ENCODE data around the gene CNTN5.

The CNTN5 gene

GRCh38 chr11:99425596-99425995, 404.8 kb downstream of the CNTN5 start:
- H3K36me3 ChIP-seq: no peaks in the 10 kb centered on the region
- no peak overlapping the region for H3K4me3 ChIP-seq
- H3K27ac ChIP-seq: no peak overlapping the region
- H3K9me3 ChIP-seq: no peaks in the 10 kb centered on the region
- intact Hi-C loops (cut with DNase I; ENCODE audit: low total_unique reads): no loop called here
- TF ChIP-seq CTCF (IDR thresholded peaks at IDR 0.05): no peak
- no peak for DNase-seq
- H3K4me1 ChIP-seq: no peaks in the 10 kb centered on the region
- H3K27me3 ChIP-seq: no peaks in the 10 kb centered on the region

GRCh38 chr11:99432677-99433076, 411.9 kb downstream of the CNTN5 start:
- Histone ChIP-seq H3K4me3 (no peak overlapping the region), H3K27me3 (no peaks in the 10 kb centered on the region), H3K4me1 (no peaks in the 10 kb centered on the region), H3K9me3 (no peaks in the 10 kb centered on the region), H3K27ac (no peak overlapping the region), H3K36me3 (no peaks in the 10 kb centered on the region)
- intact Hi-C loops (cut with DNase I; ENCODE audit: low total_unique reads): no loop called here
- no peak for DNase-seq
- no peak for TF ChIP-seq CTCF (IDR thresholded peaks at IDR 0.05)

GRCh38 chr11:99443276-99443675, 422.5 kb downstream of the CNTN5 start:
- no peaks in the 10 kb centered on the region for H3K9me3 ChIP-seq
- no peaks in the 10 kb centered on the region for H3K4me1 ChIP-seq
- no peak for DNase-seq
- TF ChIP-seq CTCF (IDR thresholded peaks at IDR 0.05): no peak
- intact Hi-C loops (cut with DNase I; ENCODE audit: low total_unique reads): no loop called here
- no peak overlapping the region for H3K4me3 ChIP-seq
- no peaks in the 10 kb centered on the region for H3K36me3 ChIP-seq
- no peak overlapping the region for H3K27ac ChIP-seq
- H3K27me3 ChIP-seq: no peaks in the 10 kb centered on the region

GRCh38 chr11:99446400-99446799, 425.7 kb downstream of the CNTN5 start:
- intact Hi-C loops (cut with DNase I; ENCODE audit: low total_unique reads): no loop called here
- H3K36me3 ChIP-seq: no peaks in the 10 kb centered on the region
- no peaks in the 10 kb centered on the region for H3K27me3 ChIP-seq
- TF ChIP-seq CTCF (IDR thresholded peaks at IDR 0.05): no peak
- no peak overlapping the region for H3K4me3 ChIP-seq
- DNase-seq: no peak
- no peaks in the 10 kb centered on the region for H3K9me3 ChIP-seq
- H3K27ac ChIP-seq: no peak overlapping the region
- no peaks in the 10 kb centered on the region for H3K4me1 ChIP-seq

GRCh38 chr11:99449345-99449744, 428.6 kb downstream of the CNTN5 start:
- no peak for TF ChIP-seq CTCF (IDR thresholded peaks at IDR 0.05)
- no peaks in the 10 kb centered on the region for H3K4me1 ChIP-seq

GRCh38 chr11:99452075-99452474, 431.3 kb downstream of the CNTN5 start:
- TF ChIP-seq CTCF (IDR thresholded peaks at IDR 0.05): no peak
- intact Hi-C loops (cut with DNase I; ENCODE audit: low total_unique reads): no loop called here
- H3K4me3 ChIP-seq: no peak overlapping the region

More at GRCh38 chr11:99449345-99449744, 428.6 kb downstream of the CNTN5 start:
- H3K27ac ChIP-seq: no peak overlapping the region
- H3K27me3 ChIP-seq: no peaks in the 10 kb centered on the region
- intact Hi-C loops (cut with DNase I; ENCODE audit: low total_unique reads): no loop called here
- no peaks in the 10 kb centered on the region for H3K36me3 ChIP-seq
- no peaks in the 10 kb centered on the region for H3K9me3 ChIP-seq
- no peak overlapping the region for H3K4me3 ChIP-seq
- no peak for DNase-seq

More at GRCh38 chr11:99452075-99452474, 431.3 kb downstream of the CNTN5 start:
- H3K27me3 ChIP-seq: no peaks in the 10 kb centered on the region
- H3K27ac ChIP-seq: no peak overlapping the region
- H3K4me1 ChIP-seq: no peaks in the 10 kb centered on the region
- DNase-seq: no peak
- H3K36me3 ChIP-seq: no peaks in the 10 kb centered on the region
- H3K9me3 ChIP-seq: no peaks in the 10 kb centered on the region
